OCI-LY1 (cell line): ENCODE measurements around the gene PRDM9.

ENCODE experiments used
- H2AFZ ChIP-seq: fragments of 200-600 bp; sonication (generic), shearing (Covaris generic); 2 replicates; pipeline ENCODE4 v1.6.0; 2014; ENCODE audit warnings: antibody characterized with exemption, mild to moderate bottlenecking, low read length
- H3F3A ChIP-seq: fragments of 200-600 bp; sonication (generic), shearing (Covaris generic); 2 replicates; pipeline ENCODE4 v1.6.0; 2014; ENCODE audit warnings: mild to moderate bottlenecking, antibody characterized with exemption, low read length, moderate library complexity; ENCODE audit not compliant: insufficient read depth
- H3K27ac ChIP-seq: fragments of 200-600 bp; sonication (generic); 2 replicates; pipeline ENCODE4 v1.5.1; 2014; ENCODE audit warnings: low read length, mixed run types, mild to moderate bottlenecking, low read depth; ENCODE audit not compliant: poor library complexity, severe bottlenecking
- H3K27me3 ChIP-seq: fragments of 200-600 bp; sonication (generic); 2 replicates; pipeline ENCODE4 v1.6.0; 2014; ENCODE audit warnings: antibody characterized with exemption, mild to moderate bottlenecking, low read length, moderate library complexity; ENCODE audit not compliant: insufficient read depth
- H3K36me3 ChIP-seq: fragments of 200-600 bp; sonication (generic); 2 replicates; pipeline ENCODE4 v1.6.1; 2014; ENCODE audit warnings: mild to moderate bottlenecking, antibody characterized with exemption, low read length, moderate library complexity, mixed read lengths; ENCODE audit not compliant: insufficient read depth
- H3K4me1 ChIP-seq: fragments of 200-600 bp; sonication (generic); 2 replicates; pipeline ENCODE4 v1.5.1; 2014; ENCODE audit warnings: mild to moderate bottlenecking, low read length, moderate library complexity; ENCODE audit not compliant: insufficient read depth, severe bottlenecking
- H3K4me2 ChIP-seq: fragments of 200-600 bp; sonication (generic), shearing (Covaris generic); 2 replicates; pipeline ENCODE4 v1.6.1; 2014; ENCODE audit warnings: low read length
- H3K4me3 ChIP-seq: fragments of 200-600 bp; sonication (generic); 2 replicates; pipeline ENCODE4 v1.5.1; 2014; ENCODE audit warnings: low read length, low read depth, mild to moderate bottlenecking, mixed read lengths; ENCODE audit not compliant: poor library complexity, severe bottlenecking
- H3K79me2 ChIP-seq: fragments of 200-600 bp; shearing (Covaris generic); 2 replicates; pipeline ENCODE4 v1.6.1; 2016; ENCODE audit warnings: mixed run types, low read length, mixed read lengths; ENCODE audit not compliant: insufficient read depth
- H3K9ac ChIP-seq: fragments of 200-600 bp; sonication (generic), shearing (Covaris generic); 2 replicates; pipeline ENCODE4 v1.6.1; 2014; ENCODE audit warnings: mild to moderate bottlenecking, low read length, mixed read lengths
- H3K9me2 ChIP-seq: fragments of 200-600 bp; sonication (generic), shearing (Covaris generic); 2 replicates; pipeline ENCODE4 v1.6.1; 2014; ENCODE audit warnings: low read depth, mild to moderate bottlenecking, low read length, mixed read lengths
- H3K9me3 ChIP-seq: fragments of 200-600 bp; shearing (Covaris generic); 2 replicates; pipeline ENCODE4 v1.6.1; 2014; ENCODE audit warnings: low read length, mixed read lengths
- H4K20me1 ChIP-seq: fragments of 200-600 bp; sonication (generic), shearing (Covaris generic); 2 replicates; pipeline ENCODE4 v1.6.0; 2016; ENCODE audit warnings: mild to moderate bottlenecking, low read length; ENCODE audit not compliant: insufficient read depth
- CTCF ChIP-seq: fragments of 200-600 bp; sonication (generic), shearing (Covaris generic); IDR thresholded peaks from 2 replicates; pipeline ENCODE4 v1.5.1; 2017; ENCODE audit warnings: mild to moderate bottlenecking, antibody characterized with exemption, low read length, moderate library complexity, mixed read lengths
- EZH2 ChIP-seq: fragments of 200-600 bp; sonication (generic), shearing (Covaris generic); IDR thresholded peaks from 2 replicates; pipeline ENCODE4 v1.8.0; 2017; ENCODE audit warnings: borderline replicate concordance, mixed run types, mild to moderate bottlenecking, antibody characterized with exemption, low read length, moderate library complexity, mixed read lengths

The PRDM9 gene

GRCh38 chr5:23490993-23491392 is 16.4 kb upstream of the PRDM9 start:
- H3K9ac ChIP-seq = no peak overlapping the region
- TF ChIP-seq CTCF = no peak
- no peak for TF ChIP-seq EZH2
- no peak overlapping the region for H3K27ac ChIP-seq
- no peaks in the 10 kb centered on the region for H3K79me2 ChIP-seq
- no peaks in the 10 kb centered on the region for H3K27me3 ChIP-seq
- H3K36me3 ChIP-seq = no peaks in the 10 kb centered on the region
- no peak overlapping the region for H2AFZ ChIP-seq
- no peaks in the 10 kb centered on the region for H3F3A ChIP-seq
- H3K4me3 ChIP-seq = no peak overlapping the region
- no peaks in the 10 kb centered on the region for H3K4me1 ChIP-seq
- H3K4me2 ChIP-seq = no peak overlapping the region
- no peaks in the 10 kb centered on the region; the same call in 1 of the 2 replicates for H3K9me2 ChIP-seq
- no peaks in the 10 kb centered on the region for H3K9me3 ChIP-seq
- H4K20me1 ChIP-seq = no peaks in the 10 kb centered on the region

DNA sequence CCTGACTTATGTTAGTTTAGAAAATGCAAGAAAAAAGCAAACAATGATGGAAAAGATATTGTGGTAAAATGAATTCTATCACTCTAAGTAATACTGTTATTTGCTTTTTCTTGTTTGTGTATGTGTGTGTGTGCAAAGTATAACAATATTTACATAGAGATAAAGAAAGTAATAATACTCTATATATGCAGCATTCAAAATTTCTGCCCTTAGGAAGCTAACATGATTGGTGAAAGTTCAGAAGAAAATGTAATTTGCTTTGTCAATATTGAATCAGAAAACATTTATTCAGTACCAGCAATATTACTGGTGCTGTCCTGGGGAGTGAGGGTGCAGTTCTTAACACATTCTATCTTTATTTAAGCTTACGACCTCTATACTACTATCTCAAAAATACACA is 12.9 kb upstream of the PRDM9 start:
- no peak overlapping the region for H2AFZ ChIP-seq
- no peak overlapping the region for H3K9ac ChIP-seq
- H3K36me3 ChIP-seq = no peaks in the 10 kb centered on the region
- no peaks in the 10 kb centered on the region for H3F3A ChIP-seq
- H3K27me3 ChIP-seq = no peaks in the 10 kb centered on the region
- H3K9me2 ChIP-seq = no peaks in the 10 kb centered on the region
- H4K20me1 ChIP-seq = no peaks in the 10 kb centered on the region
- no peak overlapping the region for H3K4me2 ChIP-seq
- no peak overlapping the region for H3K27ac ChIP-seq
- H3K79me2 ChIP-seq = no peaks in the 10 kb centered on the region
- H3K4me1 ChIP-seq = no peaks in the 10 kb centered on the region
- no peaks in the 10 kb centered on the region for H3K9me3 ChIP-seq
- H3K4me3 ChIP-seq = no peak overlapping the region
- TF ChIP-seq EZH2 (no peak), CTCF (no peak)

DNA sequence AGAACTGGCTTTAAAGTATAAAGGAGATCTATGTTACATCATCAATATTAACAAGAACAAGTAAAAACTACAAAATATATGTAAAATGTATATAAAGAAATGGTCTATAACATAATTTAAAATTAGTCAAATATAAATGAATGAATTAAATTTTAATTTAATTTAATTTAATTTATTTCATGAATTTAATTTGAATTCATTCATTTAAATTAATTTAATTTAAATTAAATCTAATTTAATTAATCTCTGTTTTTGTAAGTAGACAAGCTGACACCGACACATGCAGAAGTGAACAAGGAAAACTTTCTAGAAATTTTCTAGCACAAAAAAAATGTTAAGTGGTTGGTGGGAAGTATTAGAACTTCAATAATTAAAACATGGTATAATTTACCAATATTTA is 10.8 kb upstream of the PRDM9 start:
- Histone ChIP-seq H3K4me1 (no peaks in the 10 kb centered on the region), H3K4me3 (no peak overlapping the region), H3K9me2 (no peaks in the 10 kb centered on the region), H3F3A (no peaks in the 10 kb centered on the region), H2AFZ (no peak overlapping the region), H4K20me1 (no peaks in the 10 kb centered on the region), H3K9me3 (no peaks in the 10 kb centered on the region), H3K36me3 (no peaks in the 10 kb centered on the region), H3K4me2 (no peak overlapping the region), H3K9ac (no peak overlapping the region), H3K27ac (no peak overlapping the region), H3K79me2 (no peaks in the 10 kb centered on the region), H3K27me3 (no peaks in the 10 kb centered on the region)
- TF ChIP-seq CTCF (no peak), EZH2 (no peak)
